Testis (tissue), 3 donors: ENCODE results near the gene MRPL18. TPM values are rescaled to one million over a fixed set of nuclear protein-coding genes. Genes with fewer than 3 reads are reported as not detected.
"Not testable (repeated sequence)": the region's sequence is repeated elsewhere in the genome, so short reads cannot be mapped to it uniquely, and the experiment has no call there.

Source experiments
- DNase-seq: peaks from one replicate; pipeline ENCODE4 v3.0.0-alpha.2; 2019
- H3K27ac ChIP-seq, 2 donors: fragments of 200-600 bp; sonication (generic); one replicate each; pipeline ENCODE4 v1.5.1; 2019
- H3K27me3 ChIP-seq: fragments of 200-600 bp; sonication (generic); one replicate; pipeline ENCODE4 v1.5.1; 2019
- H3K36me3 ChIP-seq: fragments of 200-600 bp; sonication (generic); one replicate; pipeline ENCODE4 v1.5.1; 2017; ENCODE audit warnings: low read depth; ENCODE audit errors: missing control alignments
- H3K4me1 ChIP-seq: fragments of 200-600 bp; sonication (generic); one replicate; pipeline ENCODE4 v1.5.1; 2019
- H3K4me3 ChIP-seq, 2 donors: fragments of 200-600 bp; sonication (generic); one replicate each; pipeline ENCODE4 v1.5.1; 2017 to 2019
- H3K9me3 ChIP-seq: fragments of 200-600 bp; sonication (generic); one replicate; pipeline ENCODE4 v1.5.1; 2017
- POLR2A ChIP-seq: fragments of 450-650 bp; IDR thresholded peaks from one replicate; pipeline ENCODE4 v1.6.1; 2017; ENCODE audit warnings: antibody characterized with exemption, mild to moderate bottlenecking, moderate library complexity
- WGBS, 2 donors: methylation state at CpG; one replicate each; pipeline ENCODE4 v1.1.5; 2018; 5-methylcytosine and 5-hydroxymethylcytosine counted together
- intact Hi-C: fragments of 100-400 bp; cut with DNase I; formaldehyde crosslinking; loops from one replicate; pipeline ENCODE4 v1.15.1; 2023; ENCODE audit warnings: low total_unique reads
- polyA plus RNA-seq: library from polyadenylated mRNA; stranded (reverse); fragments of 350-450 nt; fragmentation: Illumina TruSeq; extraction: RNeasy Lipid Tissue Mini Kit (QIAGEN cat#74804); gene quantifications from one replicate; pipeline ENCODE4 v1.2.3, GENCODE V29; 2014; ENCODE audit warnings: low read depth, low replicate concordance; ENCODE audit not compliant: insufficient read depth
- total RNA-seq, 2 donors: library from RNA; depleted of rRNA; stranded (reverse); fragments of >200 nt; gene quantifications; one replicate each; pipeline ENCODE4 v1.2.3, GENCODE V29; 2016
- TF ChIP-seq, protein P1 (sequence below), 3 experiments: fragments of 450-650 bp in 2 of 3; fragments of 200-600 bp in 1 of 3; sonication (generic) in 1 of 3; IDR thresholded peaks; one replicate each; pipeline ENCODE4 v1.5.1; 2016 to 2019; ENCODE audit warnings: antibody characterized with exemption in 3 of 3, mild to moderate bottlenecking in 2 of 3, moderate library complexity in 1 of 3

Gene MRPL18
- total and polyA plus RNA-seq, 3 donors from 2014 or later: 60.3 to 73.9 (median 71.3) TPM

DNA sequence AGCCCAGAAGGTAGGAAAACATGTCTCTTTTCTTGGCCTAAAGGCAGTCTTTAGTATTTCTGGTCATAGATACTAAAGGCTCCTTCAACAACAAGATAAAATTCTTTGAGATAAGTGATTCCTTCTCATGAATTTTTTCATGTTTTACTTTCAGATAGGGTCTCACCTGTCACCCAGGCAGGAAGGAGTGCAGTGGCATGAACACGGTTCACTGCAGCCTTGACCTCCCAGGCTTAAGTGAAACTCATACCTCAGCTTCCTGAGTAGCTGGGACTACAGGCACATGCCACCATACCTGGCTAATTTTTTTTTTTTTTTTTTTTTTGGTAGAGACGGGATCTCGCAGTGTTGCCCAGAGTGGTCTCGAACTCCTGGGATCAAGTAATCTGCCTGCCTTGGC is 18.9 kb downstream of the MRPL18 start:
- TF ChIP-seq, protein P1, sequence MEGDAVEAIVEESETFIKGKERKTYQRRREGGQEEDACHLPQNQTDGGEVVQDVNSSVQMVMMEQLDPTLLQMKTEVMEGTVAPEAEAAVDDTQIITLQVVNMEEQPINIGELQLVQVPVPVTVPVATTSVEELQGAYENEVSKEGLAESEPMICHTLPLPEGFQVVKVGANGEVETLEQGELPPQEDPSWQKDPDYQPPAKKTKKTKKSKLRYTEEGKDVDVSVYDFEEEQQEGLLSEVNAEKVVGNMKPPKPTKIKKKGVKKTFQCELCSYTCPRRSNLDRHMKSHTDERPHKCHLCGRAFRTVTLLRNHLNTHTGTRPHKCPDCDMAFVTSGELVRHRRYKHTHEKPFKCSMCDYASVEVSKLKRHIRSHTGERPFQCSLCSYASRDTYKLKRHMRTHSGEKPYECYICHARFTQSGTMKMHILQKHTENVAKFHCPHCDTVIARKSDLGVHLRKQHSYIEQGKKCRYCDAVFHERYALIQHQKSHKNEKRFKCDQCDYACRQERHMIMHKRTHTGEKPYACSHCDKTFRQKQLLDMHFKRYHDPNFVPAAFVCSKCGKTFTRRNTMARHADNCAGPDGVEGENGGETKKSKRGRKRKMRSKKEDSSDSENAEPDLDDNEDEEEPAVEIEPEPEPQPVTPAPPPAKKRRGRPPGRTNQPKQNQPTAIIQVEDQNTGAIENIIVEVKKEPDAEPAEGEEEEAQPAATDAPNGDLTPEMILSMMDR (IDR thresholded peaks at IDR 0.05): no peak
- TF ChIP-seq POLR2A: no peak
- Histone ChIP-seq H3K36me3 (no peaks in the 10 kb centered on the region), H3K27ac (no peak overlapping the region), H3K4me3 (no peak overlapping the region), H3K27me3 (no peaks in the 10 kb centered on the region), H3K9me3 (no peaks in the 10 kb centered on the region), H3K4me1 (no peaks in the 10 kb centered on the region)
- WGBS, 2 donors: 84 to 92% methylated on average over 4 of the region's 4 CpGs
- intact Hi-C loops: no loop called here
- no peak for DNase-seq

DNA sequence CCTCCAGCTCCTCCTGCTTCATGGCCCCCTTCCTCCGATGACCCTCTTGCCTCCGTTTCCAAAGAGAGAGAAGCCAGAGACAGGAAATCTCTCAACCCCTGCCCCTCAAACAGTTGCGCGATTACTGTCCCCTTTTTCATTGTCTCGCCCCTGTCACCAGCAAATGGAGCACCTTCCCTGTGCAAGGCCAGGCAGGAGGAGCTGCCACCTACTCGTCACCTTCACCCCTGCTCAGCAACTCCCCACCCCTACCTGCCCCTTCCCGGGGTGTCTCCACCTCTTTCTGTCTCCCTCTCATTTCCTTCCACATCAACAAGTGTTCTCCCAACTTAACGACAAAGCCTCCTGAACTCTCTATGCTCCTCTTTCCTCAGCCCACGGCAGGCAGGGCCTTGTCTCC is 23.5 kb downstream of the MRPL18 start:
- intact Hi-C loops: no loop called here

DNA sequence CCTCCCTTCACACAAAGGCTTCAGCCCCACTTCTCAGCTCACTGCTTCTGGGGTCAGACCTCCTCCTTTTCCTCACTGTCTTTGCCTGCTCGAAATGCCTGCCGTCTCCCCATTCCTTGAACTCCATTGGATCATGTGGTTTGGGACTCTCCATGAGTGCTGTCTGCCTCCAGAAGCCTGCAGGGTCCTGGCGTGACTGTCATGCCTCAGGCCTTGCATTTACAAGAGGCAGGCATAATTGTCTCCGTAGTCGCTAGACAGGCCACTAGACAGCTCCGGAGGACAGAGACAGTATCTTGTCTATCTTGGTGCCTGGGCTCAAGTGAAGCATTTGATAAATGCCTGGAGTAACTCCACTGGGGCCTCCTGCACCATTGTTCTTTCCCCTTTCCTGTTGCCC is 25.1 kb downstream of the MRPL18 start:
- Histone ChIP-seq H3K4me3 (no peak overlapping the region), H3K27me3 (no peaks in the 10 kb centered on the region), H3K4me1 (no peaks in the 10 kb centered on the region), H3K27ac (no peak overlapping the region), H3K36me3 (no peaks in the 10 kb centered on the region), H3K9me3 (no peaks in the 10 kb centered on the region)
- WGBS, 2 donors: 69 to 87% methylated on average over 6 of the region's 6 CpGs
- DNase-seq: no peak
- intact Hi-C loops: no loop called here
- TF ChIP-seq POLR2A: no peak
- TF ChIP-seq, protein P1 (IDR thresholded peaks at IDR 0.05): no peak

More for the DNA sequence above, 23.5 kb downstream of the MRPL18 start:
- H3K4me1 ChIP-seq: no peaks in the 10 kb centered on the region
- H3K27me3 ChIP-seq: no peaks in the 10 kb centered on the region
- no peak for DNase-seq
- H3K36me3 ChIP-seq: no peaks in the 10 kb centered on the region
- 80 to 86% methylated on average over 9 of the region's 9 CpGs for WGBS, 2 donors
- no peak overlapping the region for H3K27ac ChIP-seq
- TF ChIP-seq, protein P1 (IDR thresholded peaks at IDR 0.05): no peak
- TF ChIP-seq POLR2A: no peak
- no peak overlapping the region for H3K4me3 ChIP-seq
- no peaks in the 10 kb centered on the region for H3K9me3 ChIP-seq

DNA sequence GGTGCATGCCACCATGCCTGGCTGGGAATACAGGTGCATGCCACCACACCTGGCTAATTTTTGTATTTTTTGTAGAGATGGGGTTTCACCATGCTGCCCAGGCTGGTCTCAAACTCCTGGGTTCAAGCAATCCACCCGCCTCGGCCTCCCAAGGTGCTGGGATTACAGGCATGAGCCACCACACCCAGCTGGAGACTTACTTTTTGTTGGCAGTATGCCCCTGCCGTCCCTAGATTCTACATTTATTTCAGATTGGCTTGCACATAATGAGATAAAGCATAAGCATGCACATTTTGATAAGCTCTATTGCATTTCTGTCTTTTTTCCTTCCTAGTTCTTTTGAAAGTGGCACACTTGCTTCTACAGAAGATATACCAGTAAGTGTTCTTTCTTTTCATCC is 26.5 kb downstream of the MRPL18 start:
- WGBS, 2 donors: 82 to 85% methylated on average over 3 of the region's 3 CpGs
- H3K9me3 ChIP-seq, H3K4me3 ChIP-seq, DNase-seq, H3K4me1 ChIP-seq, H3K27me3 ChIP-seq, H3K36me3 ChIP-seq, intact Hi-C loops, H3K27ac ChIP-seq: not testable (repeated sequence)

DNA sequence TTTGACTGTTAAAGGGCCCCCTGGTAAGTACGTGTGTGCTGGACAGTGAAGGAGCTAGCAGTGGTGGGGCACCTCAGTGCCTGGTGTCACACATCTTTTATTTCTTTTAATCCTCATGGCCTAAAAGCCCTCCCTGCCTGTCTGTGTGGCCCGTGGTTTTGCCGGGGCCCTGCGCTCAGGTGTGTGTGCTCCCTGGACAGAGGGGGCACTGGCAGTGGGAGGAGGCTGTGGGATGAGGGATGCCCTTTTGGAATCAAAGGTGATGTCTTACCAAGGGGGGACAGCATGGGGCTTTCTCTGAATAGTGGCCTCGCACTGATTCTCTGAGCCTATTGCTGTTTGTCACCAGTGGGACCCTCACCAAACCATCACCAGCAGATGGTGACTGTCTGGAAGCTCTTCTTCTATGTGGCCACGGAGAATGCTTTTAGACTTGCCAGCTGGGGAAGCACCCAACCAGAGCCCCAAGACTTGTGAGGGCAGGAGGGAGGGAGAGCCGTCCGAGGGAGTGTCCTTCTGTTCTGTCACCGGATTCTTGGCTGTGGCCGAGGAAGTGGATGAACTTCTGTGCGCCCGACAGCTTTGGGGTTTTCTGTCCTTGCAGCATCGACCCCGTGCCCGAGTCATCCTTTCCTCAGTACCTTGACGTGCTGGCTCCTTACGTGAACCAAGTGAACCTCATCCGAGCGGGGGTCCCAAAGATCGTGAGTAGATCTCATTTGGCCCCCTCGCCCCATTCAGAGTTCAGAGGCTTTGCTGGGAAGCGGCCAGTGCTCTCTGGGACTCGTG is 27.9 kb downstream of the MRPL18 start:
- H3K4me1 ChIP-seq: no peaks in the 10 kb centered on the region
- no peaks in the 10 kb centered on the region for H3K9me3 ChIP-seq
- intact Hi-C loops: no loop called here
- TF ChIP-seq, protein P1 (IDR thresholded peaks at IDR 0.05): no peak
- TF ChIP-seq POLR2A: no peak
- no peaks in the 10 kb centered on the region for H3K27me3 ChIP-seq
- 88 to 90% methylated on average over 23 of the region's 23 CpGs for WGBS, 2 donors
- H3K27ac ChIP-seq: no peak overlapping the region
- no peak for DNase-seq
- H3K36me3 ChIP-seq: no peaks in the 10 kb centered on the region
- H3K4me3 ChIP-seq: no peak overlapping the region
